Upper lobe of left lung (tissue), 6 donors: Measurements from ENCODE around the gene LRP1. TPM values are rescaled to one million over a fixed set of nuclear protein-coding genes. Genes with fewer than 3 reads are reported as not detected.

ENCODE experiments used
- ATAC-seq, 2 donors: fragments of 200-7000 bp; cut with Tn5 transposase; one replicate each; pipeline ENCODE4 v1.9.1; 2022; ENCODE audit warnings: mild to moderate bottlenecking in 2 of 2, moderate library complexity in 2 of 2; ENCODE audit not compliant: low FRiP score in 2 of 2
- DNase-seq, 2 donors: peaks; one replicate each; pipeline ENCODE4 v3.0.0-alpha.2; 2019 to 2020
- H3K27ac ChIP-seq, 4 donors: fragments of 200-600 bp; sonication (generic); one replicate each; pipeline ENCODE4 v1.5.1; 2016 to 2019
- H3K27me3 ChIP-seq, 4 donors: fragments of 200-600 bp; sonication (generic); one replicate each; pipeline ENCODE4 v1.5.1; 2017 to 2019
- H3K36me3 ChIP-seq, 4 donors: fragments of 200-600 bp; sonication (generic); one replicate each; pipeline ENCODE4 v1.5.1; 2016 to 2019
- H3K4me1 ChIP-seq, 4 donors: fragments of 200-600 bp; sonication (generic); one replicate each; pipeline ENCODE4 v1.5.1; 2018 to 2019
- H3K4me3 ChIP-seq, 4 donors: fragments of 200-600 bp; sonication (generic); one replicate each; pipeline ENCODE4 v1.5.1; 2017 to 2019; ENCODE audit warnings: mild to moderate bottlenecking in 2 of 4, moderate library complexity in 1 of 4
- H3K9me3 ChIP-seq, 4 donors: fragments of 200-600 bp; sonication (generic); one replicate each; pipeline ENCODE4 v1.5.1; 2018 to 2019
- CTCF ChIP-seq, 6 experiments: fragments of 450-650 bp in 4 of 6; fragments of 200-600 bp in 2 of 6; sonication (generic) in 2 of 6; IDR thresholded peaks; one replicate each; pipeline ENCODE4 v1.5.1; 2016 to 2019; ENCODE audit warnings: antibody characterized with exemption in 6 of 6
- EP300 ChIP-seq, 4 donors: sonication (generic); formaldehyde crosslinking; IDR thresholded peaks; one replicate each; pipeline ENCODE4 v1.5.1; 2017; ENCODE audit warnings: antibody characterized with exemption in 4 of 4, control low read depth in 2 of 4
- POLR2A ChIP-seq, 4 donors: fragments of 450-650 bp; IDR thresholded peaks; one replicate each; pipeline ENCODE4 v1.5.1; 2016 to 2017; ENCODE audit warnings: antibody characterized with exemption in 4 of 4, mild to moderate bottlenecking in 2 of 4
- POLR2AphosphoS5 ChIP-seq, 2 donors: sonication (generic); formaldehyde crosslinking; IDR thresholded peaks; one replicate each; pipeline ENCODE4 v1.5.1; 2017; ENCODE audit warnings: antibody characterized with exemption in 2 of 2
- WGBS, 2 donors: methylation state at CpG; one replicate each; pipeline ENCODE4 v1.1.5; 2017 to 2018; 5-methylcytosine and 5-hydroxymethylcytosine counted together
- total RNA-seq, 6 donors: library from RNA; depleted of rRNA in 4 of 6; stranded (reverse); fragments of >200 nt in 4 of 6; gene quantifications; one replicate each; pipeline versions ENCODE4 v1.1.0 to v1.2.1, GENCODE V29; 2016 to 2021
- donor health status: DM: no; HTN: no; CAD: no; lungs with moderate emphysema.
- donor health status: DM: no; HTN: yes; CAD: no; lungs with severe emphysema.

The LRP1 gene
- total RNA-seq, 6 donors from 2014 or later: 137 to 504 (median 308) TPM

GRCh38 chr12:57158186-57158585 lies 29.9 kb downstream of the LRP1 start:
- no peak for DNase-seq
- peaks cover 10 to 79% (median 26%) of the 10 kb centered on the region in 4 donors for H3K36me3 ChIP-seq
- no peaks in the 10 kb centered on the region for H3K9me3 ChIP-seq
- TF ChIP-seq EP300 (IDR thresholded peaks at IDR 0.05) (no peak), POLR2AphosphoS5 (IDR thresholded peaks at IDR 0.05) (no peak), CTCF (IDR thresholded peaks at IDR 0.05) (no peak), POLR2A (IDR thresholded peaks at IDR 0.05) (no peak)
- no peak for ATAC-seq
- no peaks in the 10 kb centered on the region for H3K27me3 ChIP-seq
- no peak overlapping the region for H3K4me3 ChIP-seq
- peaks cover under 1 to 26% (median 15%) of the 10 kb centered on the region in 4 donors for H3K4me1 ChIP-seq
- 79 to 85% methylated on average over 5 to 16 of the region's 16 CpGs for WGBS, 2 donors
- H3K27ac ChIP-seq: peak overlapping the region in 1 of 4 donors; percentile 35

- H3K27me3 ChIP-seq: no peaks in the 10 kb centered on the region
- DNase-seq: no peak
- 70% methylated on average over 4 of the region's 4 CpGs; no CpG with 5 or more reads in 1 of the 2 donors for WGBS, 2 donors
- peaks cover 10 to 81% (median 27%) of the 10 kb centered on the region in 4 donors for H3K36me3 ChIP-seq
- H3K9me3 ChIP-seq: no peaks in the 10 kb centered on the region
- H3K4me1 ChIP-seq: peaks cover 0 to 23% (median 13%) of the 10 kb centered on the region in 4 donors
- TF ChIP-seq CTCF (IDR thresholded peaks at IDR 0.05) (no peak), EP300 (IDR thresholded peaks at IDR 0.05) (no peak), POLR2A (IDR thresholded peaks at IDR 0.05) (no peak), POLR2AphosphoS5 (IDR thresholded peaks at IDR 0.05) (no peak)
- H3K4me3 ChIP-seq: no peak overlapping the region
- peak in 1 of 2 donors; percentile 19 for ATAC-seq
- H3K27ac ChIP-seq: peak overlapping the region in 1 of 4 donors; percentile 35
Measured at GRCh38 chr12:57158665-57159064, 30.4 kb downstream of the LRP1 start.

- H3K36me3 ChIP-seq: peaks cover 10 to 83% (median 26%) of the 10 kb centered on the region in 4 donors
- no peak for TF ChIP-seq POLR2A (IDR thresholded peaks at IDR 0.05)
- TF ChIP-seq CTCF (IDR thresholded peaks at IDR 0.05): no peak
- no peak for TF ChIP-seq EP300 (IDR thresholded peaks at IDR 0.05)
- no peak for TF ChIP-seq POLR2AphosphoS5 (IDR thresholded peaks at IDR 0.05)
- H3K9me3 ChIP-seq: no peaks in the 10 kb centered on the region
- DNase-seq (no peak), ATAC-seq (no peak)
- H3K27ac ChIP-seq: peak overlapping the region in 2 of 4 donors; percentile 28 to 56
- peaks cover 0 to 17% (median 10%) of the 10 kb centered on the region in 4 donors for H3K4me1 ChIP-seq
- H3K4me3 ChIP-seq: no peak overlapping the region
- WGBS, 2 donors: 62 to 73% methylated on average over 4 of the region's 4 CpGs
- no peaks in the 10 kb centered on the region for H3K27me3 ChIP-seq
Measured at GRCh38 chr12:57159311-57159710, 31.0 kb downstream of the LRP1 start.

- no peaks in the 10 kb centered on the region for H3K9me3 ChIP-seq
- peaks cover 10 to 80% (median 26%) of the 10 kb centered on the region in 4 donors for H3K36me3 ChIP-seq
Measured at GRCh38 chr12:57160040-57160439, 31.8 kb downstream of the LRP1 start.

More at GRCh38 chr12:57160040-57160439, 31.8 kb downstream of the LRP1 start:
- Histone ChIP-seq H3K27ac (peak overlapping the region in 2 of 4 donors; percentile 28 to 56), H3K4me1 (peaks cover 0 to 14% (median 7%) of the 10 kb centered on the region in 4 donors), H3K27me3 (no peaks in the 10 kb centered on the region), H3K4me3 (no peak overlapping the region)
- ATAC-seq: no peak
- 82 to 90% methylated on average over 4 of the region's 4 CpGs for WGBS, 2 donors
- no peak for DNase-seq
- TF ChIP-seq POLR2AphosphoS5 (IDR thresholded peaks at IDR 0.05) (no peak), EP300 (IDR thresholded peaks at IDR 0.05) (no peak), CTCF (IDR thresholded peaks at IDR 0.05) (no peak), POLR2A (IDR thresholded peaks at IDR 0.05) (no peak)
